T follicular helper cell (primary cell): ENCODE data around the gene DRG2.

ENCODE experiments used
- DNase-seq: peaks from one replicate; pipeline ENCODE4 v3.0.0-alpha.2; 2020; ENCODE audit warnings: low read depth

The DRG2 gene

DNA sequence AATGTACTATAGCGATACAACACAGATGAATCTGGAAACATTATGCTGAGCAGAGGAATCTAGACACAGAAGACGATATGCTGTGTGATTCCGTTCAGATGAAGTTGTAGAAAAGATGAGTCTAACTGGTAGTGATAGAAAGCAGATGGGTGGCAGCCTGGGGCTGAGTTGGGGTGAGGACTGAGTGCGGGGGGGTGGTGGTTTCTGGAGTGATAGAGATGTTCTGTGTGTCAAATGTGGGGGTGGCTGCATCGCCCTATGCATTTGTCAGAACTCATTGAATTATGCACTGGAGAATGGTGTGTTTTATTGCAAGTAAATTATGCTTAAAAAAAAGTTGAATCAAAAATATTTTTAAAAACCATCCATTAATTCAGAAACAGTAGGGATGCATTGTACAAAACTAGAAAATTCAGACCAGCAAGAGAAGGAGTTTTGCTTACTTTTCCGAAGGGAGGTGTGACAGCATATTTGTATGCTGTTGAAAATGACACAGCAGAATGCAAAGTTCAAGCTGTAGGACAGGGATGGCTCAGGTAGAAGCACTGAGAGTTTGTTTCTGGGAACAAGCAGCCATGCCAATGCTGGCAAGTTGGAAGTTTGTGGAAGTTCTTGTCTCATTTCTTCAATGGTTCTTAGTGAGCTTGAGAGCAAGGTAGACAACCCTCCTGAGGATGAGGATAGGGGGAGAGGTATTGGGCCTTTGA is 13.0 kb upstream of the DRG2 start:
- DNase-seq, result no peak

DNA sequence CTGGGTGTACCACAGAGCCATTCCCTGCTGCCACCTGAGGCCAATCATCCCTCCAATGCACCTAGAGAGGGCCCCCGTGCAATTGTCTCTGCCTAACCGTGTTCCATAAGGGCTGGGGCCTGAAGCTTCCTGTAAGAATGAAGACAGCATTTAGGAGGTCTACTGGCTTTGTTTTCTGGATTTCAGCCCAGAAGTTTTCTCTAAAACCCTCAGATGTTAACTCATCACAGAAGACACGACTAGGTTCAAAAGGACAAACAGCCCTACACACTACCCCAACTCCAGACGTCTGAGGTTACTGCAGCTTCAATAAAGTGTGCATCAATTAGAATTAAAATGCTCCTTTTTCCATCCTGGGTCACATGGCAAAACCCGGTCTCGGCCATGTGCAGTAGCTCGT is 10.8 kb upstream of the DRG2 start:
- no peak for DNase-seq

DNA sequence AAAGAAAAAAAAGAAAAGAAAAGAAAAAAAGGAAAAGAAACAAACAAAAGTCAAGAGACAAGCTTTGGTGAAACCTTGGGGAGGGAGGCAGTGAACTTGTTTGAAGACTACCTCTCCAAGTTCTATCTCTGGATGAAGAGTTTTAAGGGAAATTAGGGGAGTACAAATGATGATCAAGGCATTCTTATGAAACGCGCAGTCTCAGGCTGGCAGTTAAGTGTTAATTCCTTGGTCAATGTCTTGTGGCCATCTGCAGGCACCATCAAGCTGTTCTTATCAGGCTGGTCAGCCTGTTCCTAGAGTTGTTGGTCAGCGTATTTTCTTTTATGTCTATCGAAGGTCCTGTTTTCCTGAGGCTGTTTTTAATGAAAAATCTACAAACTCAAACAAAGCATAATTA is 8.2 kb upstream of the DRG2 start:
- DNase-seq, result no peak

DNA sequence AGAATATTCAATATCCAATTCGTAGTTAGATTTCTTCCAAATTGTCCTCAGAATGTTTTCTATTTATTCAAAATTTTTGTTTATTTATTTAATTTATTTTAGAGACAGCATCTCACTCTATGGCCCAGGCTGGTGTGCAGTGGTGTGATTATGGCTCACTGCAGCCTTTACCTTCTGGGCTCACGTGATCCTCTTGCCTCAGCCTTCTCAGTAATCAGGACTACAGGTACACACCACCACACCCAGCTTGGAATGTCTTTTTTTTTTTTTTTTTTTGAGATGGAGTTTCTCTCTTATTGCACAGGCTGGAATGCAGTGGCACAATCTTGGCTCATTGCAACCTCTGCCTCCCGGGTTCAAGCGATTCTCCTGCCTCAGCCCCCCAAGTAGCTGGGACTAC is 3.5 kb upstream of the DRG2 start:
- no peak for DNase-seq

DNA sequence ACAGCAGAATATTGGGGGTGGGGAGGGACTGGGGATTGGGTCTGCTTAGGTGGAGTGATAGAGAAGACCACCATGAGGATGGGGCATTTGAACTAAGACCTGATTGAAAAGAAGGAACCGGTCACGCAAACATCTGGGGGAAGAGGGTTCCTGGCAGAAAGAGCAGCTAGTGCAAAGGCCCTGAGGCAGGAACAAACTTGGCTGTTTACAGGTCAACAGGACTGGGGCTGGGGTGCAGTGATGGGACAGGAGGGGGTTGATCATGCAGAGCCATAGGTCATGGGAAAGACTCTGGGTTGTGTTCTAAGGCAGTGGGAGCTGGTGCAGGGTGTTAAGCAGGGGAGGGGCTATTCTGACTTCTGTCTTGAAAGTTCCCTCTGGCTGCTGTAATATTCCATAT is 1.9 kb downstream of the DRG2 start:
- no peak for DNase-seq

DNA sequence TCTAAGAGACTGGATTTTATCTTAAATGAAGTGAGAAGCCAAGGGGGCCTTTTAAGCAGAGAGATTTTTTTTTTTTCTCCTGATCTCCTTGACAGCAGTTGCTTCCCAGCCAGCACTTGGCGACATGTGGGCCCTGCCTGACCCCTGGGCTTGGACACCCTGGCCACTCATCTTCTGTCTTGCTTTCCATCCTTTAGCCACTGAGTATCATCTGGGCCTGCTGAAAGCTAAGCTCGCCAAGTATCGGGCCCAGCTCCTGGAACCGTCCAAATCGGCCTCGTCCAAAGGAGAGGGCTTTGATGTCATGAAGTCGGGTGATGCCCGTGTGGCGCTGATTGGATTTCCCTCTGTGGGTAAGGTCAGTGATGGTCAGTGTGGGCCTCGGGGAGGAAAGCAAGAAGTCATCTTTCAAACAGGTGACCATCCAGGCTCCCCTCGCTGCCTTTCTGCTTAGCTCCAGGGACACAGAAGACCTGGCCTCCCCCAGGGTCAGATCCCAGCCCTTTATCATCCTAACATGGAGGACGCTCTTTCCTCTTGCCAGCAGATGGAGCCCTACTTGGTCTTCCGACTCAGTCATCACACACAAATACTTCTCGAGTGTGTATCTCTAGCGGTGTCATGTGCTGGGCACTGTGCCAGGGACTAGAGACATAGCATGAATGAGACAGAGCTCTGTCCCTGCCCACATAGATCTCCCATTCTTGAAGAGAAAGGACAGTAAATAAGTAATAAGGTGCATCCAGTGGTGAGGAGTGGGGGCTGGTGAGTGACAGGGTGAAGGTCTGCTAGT is 6.1 kb downstream of the DRG2 start:
- DNase-seq, result no peak

DNA sequence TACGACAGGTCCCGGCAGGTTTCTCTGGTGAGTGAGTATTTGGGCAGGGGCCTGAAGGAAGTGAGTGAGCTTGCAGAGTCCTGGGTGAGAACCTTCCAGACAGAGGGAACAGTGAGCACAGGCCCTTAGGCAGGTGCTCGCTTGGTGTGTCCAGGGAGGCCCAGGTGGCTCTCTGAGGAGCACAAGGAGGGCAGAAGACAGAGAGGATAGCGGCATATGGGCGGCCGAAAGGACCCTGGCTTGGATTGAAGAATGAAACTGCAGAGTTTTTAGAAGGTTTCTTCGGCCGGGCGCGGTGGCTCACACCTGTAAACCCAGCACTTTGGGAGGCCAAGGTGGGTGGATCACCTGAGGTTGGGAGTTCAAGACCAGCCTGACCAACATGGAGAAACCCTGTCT is 6.7 kb downstream of the DRG2 start:
- DNase-seq, result no peak

DNA sequence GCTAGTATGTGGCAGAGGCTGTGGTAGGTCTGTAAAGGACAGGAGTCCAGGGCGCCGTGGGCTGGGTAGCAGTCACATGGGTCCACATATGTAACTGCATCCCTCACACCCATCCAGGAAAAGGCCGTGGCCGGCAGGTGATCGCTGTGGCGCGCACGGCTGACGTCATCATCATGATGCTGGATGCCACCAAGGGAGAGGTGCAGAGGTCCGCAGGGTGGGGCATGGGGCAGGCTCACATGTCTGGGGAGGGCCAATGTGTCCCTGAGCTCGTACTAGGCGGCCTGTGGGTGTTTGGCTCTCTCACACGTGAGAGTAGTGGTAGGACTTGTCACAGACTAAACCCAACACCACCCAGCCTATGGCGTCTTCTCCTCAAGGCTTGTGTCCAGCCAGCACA is 11.8 kb downstream of the DRG2 start:
- DNase-seq, result no peak

DNA sequence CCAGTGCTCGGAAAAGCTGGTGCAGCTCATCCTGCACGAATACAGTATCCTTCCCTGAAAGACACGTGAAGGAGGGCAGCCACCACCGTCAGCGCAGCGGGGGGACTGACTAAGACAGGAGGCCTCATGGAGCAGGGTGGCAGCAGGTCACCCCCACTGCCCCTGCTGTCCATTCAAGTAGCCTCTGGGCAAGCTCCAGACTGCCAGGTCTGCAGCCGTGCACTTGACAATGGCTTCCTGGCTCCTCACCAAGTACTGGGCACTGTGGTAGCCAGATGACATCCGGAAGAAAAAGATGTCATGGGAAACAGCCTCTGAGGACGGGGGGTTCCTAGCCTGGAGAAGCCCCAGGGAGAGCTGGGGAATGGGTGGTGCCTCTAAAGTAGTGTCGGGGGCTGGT is 12.9 kb downstream of the DRG2 start:
- DNase-seq, result no peak

DNA sequence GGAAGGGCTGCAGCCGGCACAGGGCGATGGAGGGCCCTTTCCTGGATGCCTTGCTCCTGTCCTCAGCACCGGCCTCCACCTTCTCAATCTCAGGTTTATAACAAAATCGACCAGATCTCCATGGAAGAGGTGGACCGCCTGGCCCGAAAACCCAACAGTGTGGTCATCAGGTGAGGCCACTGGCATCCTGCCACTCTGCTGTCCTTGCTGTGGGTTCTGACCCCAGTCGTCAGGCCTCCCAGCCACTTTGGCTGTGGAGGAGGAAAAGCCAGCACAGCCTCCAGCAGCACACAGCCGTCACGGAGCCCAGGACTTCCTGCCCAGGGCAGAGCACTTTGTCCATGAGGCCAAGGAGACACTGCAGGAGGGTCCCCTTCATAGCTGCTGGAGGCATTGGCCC is 14.1 kb downstream of the DRG2 start:
- DNase-seq, result no peak

DNA sequence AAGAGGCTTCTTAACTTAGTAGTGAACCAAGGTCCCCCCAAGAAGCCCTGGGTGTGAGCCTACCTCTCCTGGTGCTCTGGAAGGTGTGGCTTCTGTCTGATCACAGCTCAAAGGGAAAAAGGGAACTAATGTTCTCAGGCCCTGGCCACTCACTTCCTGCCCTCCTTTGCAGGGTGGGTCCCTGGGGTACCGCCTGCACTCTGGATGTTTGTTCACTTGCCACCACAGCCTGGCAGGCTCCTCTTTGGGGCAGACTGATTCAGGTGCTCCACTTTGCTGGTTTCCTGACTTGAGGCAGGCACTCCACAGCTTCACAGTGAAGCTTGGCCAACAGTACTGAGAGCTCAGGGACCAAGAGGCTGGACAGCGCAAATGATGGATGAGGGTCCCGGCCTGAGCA is 14.9 kb downstream of the DRG2 start:
- DNase-seq, result no peak

DNA sequence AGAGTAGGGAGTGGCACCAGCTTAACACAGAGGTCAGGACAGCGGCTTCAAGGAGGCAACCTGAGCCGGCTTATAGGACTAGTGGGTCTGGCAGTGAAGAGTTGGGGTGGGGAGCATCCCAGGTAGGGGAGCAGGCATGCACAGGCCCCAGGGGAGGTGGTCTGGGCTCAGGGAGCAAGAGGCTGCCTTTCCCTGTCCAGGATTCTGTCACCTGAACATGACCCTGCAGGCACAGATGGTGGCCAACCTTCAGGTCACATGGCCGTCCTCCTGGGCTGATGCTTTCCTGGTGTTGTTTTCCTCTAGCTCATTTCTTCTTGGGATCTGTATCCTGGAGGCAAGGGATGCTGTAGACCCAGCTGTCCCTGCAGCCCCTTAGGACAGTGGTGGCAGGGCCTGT is 17.3 kb downstream of the DRG2 start:
- DNase-seq, result no peak

DNA sequence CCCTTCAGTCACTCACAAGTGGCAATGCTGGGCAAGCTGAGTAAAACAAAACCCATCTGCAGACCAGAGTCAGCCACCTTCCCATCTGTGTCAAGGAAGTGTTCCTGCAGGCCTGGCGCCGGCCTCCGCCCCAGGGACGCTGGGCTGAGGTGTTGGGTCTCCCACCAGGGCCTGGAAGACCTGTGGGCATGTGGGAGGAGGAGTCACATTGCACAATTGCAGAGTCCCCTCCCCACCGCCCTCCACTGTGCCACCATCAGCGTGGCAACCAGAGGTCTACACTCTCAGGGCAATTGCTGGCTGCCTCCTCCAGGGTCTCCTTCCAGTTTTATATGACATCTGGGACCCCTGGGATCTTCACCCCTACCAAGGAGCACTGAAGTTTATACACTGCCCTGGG is 17.8 kb downstream of the DRG2 start:
- DNase-seq, result no peak

DNA sequence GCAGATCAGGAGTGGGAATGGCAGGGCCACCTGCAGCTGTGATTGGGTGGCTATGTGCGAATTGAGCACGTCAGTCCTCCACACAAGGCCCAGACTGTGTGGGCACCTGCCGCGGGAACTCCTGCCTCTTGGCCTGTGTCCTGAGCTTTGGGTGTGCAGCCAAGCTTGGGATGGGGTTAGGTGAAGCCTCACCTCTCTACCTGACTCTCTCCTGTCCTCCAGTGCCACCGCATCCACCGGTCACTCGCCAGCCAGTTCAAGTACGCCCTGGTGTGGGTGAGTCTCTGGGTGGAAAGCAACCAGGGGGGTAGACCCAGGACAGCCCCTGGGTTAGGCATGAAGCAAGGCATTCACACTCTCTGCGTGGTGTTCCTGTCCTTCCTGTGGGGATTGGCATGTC is 18.5 kb downstream of the DRG2 start:
- no peak for DNase-seq

DNA sequence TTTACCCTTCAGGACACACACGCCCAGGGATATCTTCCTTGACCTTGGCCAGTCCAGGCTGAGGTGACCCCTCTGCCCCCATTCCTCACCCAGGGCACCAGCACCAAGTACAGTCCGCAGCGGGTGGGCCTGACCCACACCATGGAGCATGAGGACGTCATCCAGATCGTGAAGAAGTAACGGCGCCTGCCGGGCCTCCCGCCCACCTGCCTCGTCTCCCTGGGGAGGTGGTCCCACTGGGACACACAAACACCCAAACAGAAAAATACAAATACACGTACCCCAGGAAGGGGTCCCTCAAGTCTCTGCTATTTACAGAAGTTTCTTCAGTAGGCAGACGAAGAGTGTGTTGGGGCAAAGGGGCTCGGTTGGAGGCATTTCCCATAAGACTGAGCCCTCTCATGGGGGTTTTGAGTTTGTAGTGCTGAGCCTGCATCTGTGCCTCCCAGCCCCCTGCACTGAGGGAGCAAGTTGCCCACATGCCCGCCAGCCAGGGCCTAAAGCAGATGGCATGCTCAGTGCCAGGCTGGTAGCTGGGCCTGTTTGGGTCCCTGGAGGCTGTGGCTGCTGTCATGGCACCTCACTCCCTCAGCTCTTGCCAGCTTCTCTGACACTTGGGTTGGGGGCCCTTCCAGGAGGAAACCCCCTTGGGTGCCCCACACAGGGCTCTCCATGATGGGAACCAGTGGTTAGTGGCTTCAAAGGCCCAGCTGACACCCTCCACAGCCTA is 19.5 kb downstream of the DRG2 start:
- no peak for DNase-seq

DNA sequence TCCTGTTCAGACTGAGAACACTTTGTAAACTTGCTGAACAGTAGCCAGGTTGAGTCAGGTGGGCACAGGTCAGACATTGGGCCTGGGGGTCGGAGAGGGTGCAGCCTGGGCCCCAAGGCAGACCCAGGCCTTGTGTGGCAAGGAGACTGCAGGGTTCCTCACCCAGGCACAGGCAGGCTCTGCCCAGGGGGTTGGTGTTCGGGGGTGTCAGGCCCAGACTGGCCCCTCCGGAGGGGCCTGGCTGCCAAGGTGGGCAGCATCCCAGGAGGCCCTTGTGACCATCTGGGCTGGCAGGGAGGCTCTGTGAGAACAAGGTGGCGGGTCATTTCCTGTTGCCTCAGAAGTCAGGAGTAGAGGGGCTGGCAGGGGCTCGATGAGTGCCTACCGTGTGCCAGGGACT is 20.2 kb downstream of the DRG2 start:
- DNase-seq, result no peak

DNA sequence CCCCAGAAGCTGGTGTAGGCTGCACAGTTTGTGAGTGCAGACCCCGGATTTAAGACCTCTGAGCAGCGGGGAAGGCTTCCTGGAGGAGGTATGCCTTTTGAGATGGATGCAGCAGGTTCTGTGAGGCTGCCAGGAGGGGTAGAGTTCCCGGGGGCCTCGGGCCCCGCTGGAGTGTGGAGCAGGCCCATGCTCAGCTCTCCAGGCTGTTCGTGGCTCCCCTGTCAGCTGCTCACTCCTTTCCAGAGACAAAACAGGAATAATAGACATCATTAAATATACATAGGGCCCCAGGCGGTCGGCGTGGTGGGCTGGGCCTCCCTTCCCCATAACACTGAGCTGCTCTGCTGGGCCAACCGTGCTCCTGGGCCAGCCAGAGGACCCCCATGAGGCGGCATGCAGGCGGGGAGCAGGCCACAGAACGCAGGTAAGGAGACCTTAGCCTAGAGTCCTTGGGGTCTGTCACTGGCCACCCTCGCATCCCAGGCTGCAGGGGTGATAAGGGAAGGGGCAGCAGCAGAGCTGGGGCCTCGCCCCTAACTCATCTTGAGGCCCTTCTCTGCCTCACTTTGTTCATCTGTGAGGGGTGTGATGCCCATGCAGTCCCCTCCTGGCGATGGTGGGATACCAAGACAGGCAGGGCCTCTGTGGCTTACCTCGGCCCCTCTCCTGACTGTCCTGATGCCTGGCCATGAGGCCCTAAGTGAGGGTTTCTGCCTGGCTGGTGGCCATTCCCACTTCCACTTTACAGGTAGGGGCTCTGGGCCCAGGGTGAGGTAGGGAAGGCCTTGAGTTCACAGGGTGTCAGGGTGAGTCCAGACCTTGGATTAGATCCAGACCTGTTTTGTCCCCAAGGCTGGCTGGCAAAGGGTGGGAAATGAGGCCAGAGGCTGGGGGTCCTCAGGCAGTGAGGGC is 20.9 kb downstream of the DRG2 start, which contains the start of gene MYO15A:
TSS of gene MYO15A (plus strand) at position 356 of the 912 bp plus-strand sequence. CDS start 10,045 bp downstream, outside the sequence.
- DNase-seq, result no peak

DNA sequence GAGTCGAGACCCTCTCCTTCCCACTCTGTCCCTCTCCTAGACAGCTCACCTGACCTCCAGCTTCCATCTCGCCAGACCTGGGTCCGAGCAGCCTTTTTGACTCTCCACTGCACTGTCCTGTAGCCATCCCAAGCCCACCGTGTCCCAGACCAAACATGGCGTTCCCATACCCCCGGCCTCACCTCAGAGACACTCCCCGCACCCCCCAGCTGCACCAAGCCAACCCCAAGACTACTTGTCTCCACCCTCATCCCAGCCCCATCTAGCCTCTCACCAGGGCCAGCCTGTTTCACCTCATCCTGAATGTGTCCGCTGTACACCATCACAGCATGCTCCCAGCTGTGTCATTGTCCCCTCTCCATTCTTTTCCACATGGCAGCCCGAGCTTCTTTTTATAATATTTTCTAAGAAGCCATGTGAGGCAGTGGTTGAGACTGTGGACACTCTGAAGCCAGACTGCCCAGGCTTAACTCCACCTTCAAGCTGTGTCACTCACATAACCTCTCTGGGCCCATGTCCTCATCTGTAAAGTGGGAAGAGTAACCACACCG is 22.3 kb downstream of the DRG2 start:
- DNase-seq, result no peak

DNA sequence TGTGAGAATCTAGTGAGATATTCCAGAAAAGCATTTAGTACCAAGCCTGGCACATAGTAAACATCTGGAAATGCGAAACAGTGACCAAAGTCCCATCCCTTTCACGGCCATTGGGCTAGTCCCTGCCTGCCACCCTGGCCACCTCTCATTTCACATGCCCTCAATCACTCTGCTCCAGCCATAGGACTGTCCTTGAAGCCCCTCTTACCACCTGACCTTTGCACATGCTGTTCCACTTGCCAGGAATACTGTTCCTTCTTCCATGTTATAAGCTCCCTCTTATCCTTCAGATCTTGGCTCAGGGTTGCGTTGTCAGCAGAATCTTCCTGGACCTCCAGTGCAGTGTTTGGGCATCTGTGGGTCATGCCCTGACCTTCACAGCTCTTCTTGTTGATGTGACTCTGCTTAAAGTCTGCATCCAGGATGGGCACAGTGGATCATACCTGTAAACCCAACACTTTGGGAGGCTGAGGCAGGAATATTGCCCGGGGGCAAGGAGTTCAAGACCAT is 22.9 kb downstream of the DRG2 start:
- no peak for DNase-seq

DNA sequence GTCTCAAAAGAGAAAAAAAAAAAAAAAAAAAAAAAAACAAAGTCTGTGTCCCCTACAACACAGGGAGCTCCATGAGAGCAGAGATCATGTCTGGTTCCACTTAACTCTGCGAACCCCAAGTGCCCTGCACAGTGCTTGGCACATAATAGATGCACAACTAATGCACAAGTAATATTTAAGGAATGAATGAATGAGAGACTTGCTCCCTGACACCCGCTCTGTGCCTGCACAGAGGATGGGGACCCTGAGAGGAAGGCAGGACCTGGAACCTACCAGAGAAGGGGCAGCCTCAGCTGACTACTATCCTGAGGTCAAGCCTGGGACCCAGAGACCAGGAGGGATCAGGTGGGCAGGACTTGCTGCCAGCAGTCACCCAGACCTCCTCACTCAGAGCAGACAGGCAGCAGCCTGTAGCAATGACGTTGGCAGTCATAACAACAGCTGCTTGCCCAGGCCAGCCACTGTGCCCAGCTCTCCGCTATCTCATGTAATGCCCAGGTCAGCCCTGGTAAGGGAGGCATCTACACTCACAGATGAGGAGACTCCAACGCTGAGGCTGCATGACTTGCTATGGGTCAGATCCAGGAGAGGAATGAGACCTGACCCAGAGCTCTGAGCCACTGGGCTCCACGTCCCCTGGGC is 23.7 kb downstream of the DRG2 start:
- DNase-seq, result no peak

DNA sequence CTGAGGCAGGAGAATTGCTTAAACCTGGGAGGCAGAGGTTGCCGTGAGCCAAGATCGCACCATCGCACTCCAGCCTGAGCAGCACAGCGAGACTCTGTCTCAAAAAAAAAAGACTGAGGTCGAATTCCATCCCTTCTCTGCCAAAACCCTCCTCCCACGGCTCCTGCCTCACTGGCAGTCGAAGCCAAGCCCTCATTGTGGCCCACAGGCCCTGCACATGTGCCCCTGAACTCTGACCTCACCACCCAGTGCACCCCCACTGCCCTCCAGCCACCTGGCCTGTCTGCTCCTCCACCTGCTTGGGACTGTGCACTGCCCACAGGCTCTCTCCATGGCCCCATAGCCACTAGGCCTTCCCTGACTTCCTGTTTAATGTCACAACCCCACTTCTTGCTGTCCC is 27.8 kb downstream of the DRG2 start:
- DNase-seq, result no peak
